OCI-LY1 (cell line): ENCODE results near the gene SPRED2.

Experiments
- H2AFZ ChIP-seq: fragments of 200-600 bp; sonication (generic), shearing (Covaris generic); 2 replicates; pipeline ENCODE4 v1.6.0; 2014; ENCODE audit warnings: antibody characterized with exemption, mild to moderate bottlenecking, low read length
- H3F3A ChIP-seq: fragments of 200-600 bp; sonication (generic), shearing (Covaris generic); 2 replicates; pipeline ENCODE4 v1.6.0; 2014; ENCODE audit warnings: mild to moderate bottlenecking, antibody characterized with exemption, low read length, moderate library complexity; ENCODE audit not compliant: insufficient read depth
- H3K27ac ChIP-seq: fragments of 200-600 bp; sonication (generic); 2 replicates; pipeline ENCODE4 v1.5.1; 2014; ENCODE audit warnings: low read length, mixed run types, mild to moderate bottlenecking, low read depth; ENCODE audit not compliant: poor library complexity, severe bottlenecking
- H3K27me3 ChIP-seq: fragments of 200-600 bp; sonication (generic); 2 replicates; pipeline ENCODE4 v1.6.0; 2014; ENCODE audit warnings: antibody characterized with exemption, mild to moderate bottlenecking, low read length, moderate library complexity; ENCODE audit not compliant: insufficient read depth
- H3K36me3 ChIP-seq: fragments of 200-600 bp; sonication (generic); 2 replicates; pipeline ENCODE4 v1.6.1; 2014; ENCODE audit warnings: mild to moderate bottlenecking, antibody characterized with exemption, low read length, moderate library complexity, mixed read lengths; ENCODE audit not compliant: insufficient read depth
- H3K4me1 ChIP-seq: fragments of 200-600 bp; sonication (generic); 2 replicates; pipeline ENCODE4 v1.5.1; 2014; ENCODE audit warnings: mild to moderate bottlenecking, low read length, moderate library complexity; ENCODE audit not compliant: insufficient read depth, severe bottlenecking
- H3K4me2 ChIP-seq: fragments of 200-600 bp; sonication (generic), shearing (Covaris generic); 2 replicates; pipeline ENCODE4 v1.6.1; 2014; ENCODE audit warnings: low read length
- H3K4me3 ChIP-seq: fragments of 200-600 bp; sonication (generic); 2 replicates; pipeline ENCODE4 v1.5.1; 2014; ENCODE audit warnings: low read length, low read depth, mild to moderate bottlenecking, mixed read lengths; ENCODE audit not compliant: poor library complexity, severe bottlenecking
- H3K79me2 ChIP-seq: fragments of 200-600 bp; shearing (Covaris generic); 2 replicates; pipeline ENCODE4 v1.6.1; 2016; ENCODE audit warnings: mixed run types, low read length, mixed read lengths; ENCODE audit not compliant: insufficient read depth
- H3K9ac ChIP-seq: fragments of 200-600 bp; sonication (generic), shearing (Covaris generic); 2 replicates; pipeline ENCODE4 v1.6.1; 2014; ENCODE audit warnings: mild to moderate bottlenecking, low read length, mixed read lengths
- H3K9me2 ChIP-seq: fragments of 200-600 bp; sonication (generic), shearing (Covaris generic); 2 replicates; pipeline ENCODE4 v1.6.1; 2014; ENCODE audit warnings: low read depth, mild to moderate bottlenecking, low read length, mixed read lengths
- H3K9me3 ChIP-seq: fragments of 200-600 bp; shearing (Covaris generic); 2 replicates; pipeline ENCODE4 v1.6.1; 2014; ENCODE audit warnings: low read length, mixed read lengths
- H4K20me1 ChIP-seq: fragments of 200-600 bp; sonication (generic), shearing (Covaris generic); 2 replicates; pipeline ENCODE4 v1.6.0; 2016; ENCODE audit warnings: mild to moderate bottlenecking, low read length; ENCODE audit not compliant: insufficient read depth
- CTCF ChIP-seq: fragments of 200-600 bp; sonication (generic), shearing (Covaris generic); IDR thresholded peaks from 2 replicates; pipeline ENCODE4 v1.5.1; 2017; ENCODE audit warnings: mild to moderate bottlenecking, antibody characterized with exemption, low read length, moderate library complexity, mixed read lengths
- EZH2 ChIP-seq: fragments of 200-600 bp; sonication (generic), shearing (Covaris generic); IDR thresholded peaks from 2 replicates; pipeline ENCODE4 v1.8.0; 2017; ENCODE audit warnings: borderline replicate concordance, mixed run types, mild to moderate bottlenecking, antibody characterized with exemption, low read length, moderate library complexity, mixed read lengths

SPRED2 gene

GRCh38 chr2:65478498-65479135, 46.2 kb upstream of the SPRED2 start:
- Histone ChIP-seq H3K4me2 (no peak overlapping the region), H3K36me3 (no peaks in the 10 kb centered on the region), H2AFZ (no peak overlapping the region), H3K4me1 (no peaks in the 10 kb centered on the region), H3F3A (no peaks in the 10 kb centered on the region), H3K9ac (no peak overlapping the region), H3K27me3 (no peaks in the 10 kb centered on the region; the same call in 1 of the 2 replicates), H3K27ac (no peak overlapping the region), H3K9me3 (peaks cover 11% of the 10 kb centered on the region), H4K20me1 (no peaks in the 10 kb centered on the region), H3K9me2 (no peaks in the 10 kb centered on the region), H3K4me3 (no peak overlapping the region), H3K79me2 (no peaks in the 10 kb centered on the region)
- TF ChIP-seq CTCF = no peak
- no peak for TF ChIP-seq EZH2

- Histone ChIP-seq H2AFZ (no peak overlapping the region), H3K4me3 (no peak overlapping the region)
- TF ChIP-seq EZH2 (no peak), CTCF (no peak)
Measured at GRCh38 chr2:65477590-65477989, 45.2 kb upstream of the SPRED2 start.

GRCh38 chr2:65476778-65477177, 44.4 kb upstream of the SPRED2 start:
- no peak overlapping the region for H3K4me2 ChIP-seq
- H4K20me1 ChIP-seq = no peaks in the 10 kb centered on the region
- peaks cover 11% of the 10 kb centered on the region for H3K9me3 ChIP-seq
- H3F3A ChIP-seq = no peaks in the 10 kb centered on the region
- H3K4me3 ChIP-seq = no peak overlapping the region
- no peaks in the 10 kb centered on the region; the same call in 1 of the 2 replicates for H3K27me3 ChIP-seq
- H3K9me2 ChIP-seq = no peaks in the 10 kb centered on the region
- H3K36me3 ChIP-seq = no peaks in the 10 kb centered on the region; the same call in 1 of the 2 replicates
- no peak overlapping the region for H3K27ac ChIP-seq
- no peaks in the 10 kb centered on the region for H3K79me2 ChIP-seq
- no peak overlapping the region for H2AFZ ChIP-seq
- H3K4me1 ChIP-seq = no peaks in the 10 kb centered on the region
- TF ChIP-seq CTCF = no peak
- no peak for TF ChIP-seq EZH2
- H3K9ac ChIP-seq = no peak overlapping the region

More at GRCh38 chr2:65477590-65477989, 45.2 kb upstream of the SPRED2 start:
- Histone ChIP-seq H3K27ac (no peak overlapping the region), H4K20me1 (no peaks in the 10 kb centered on the region), H3K9me2 (no peaks in the 10 kb centered on the region), H3F3A (no peaks in the 10 kb centered on the region), H3K9me3 (peaks cover 11% of the 10 kb centered on the region), H3K9ac (no peak overlapping the region), H3K36me3 (no peaks in the 10 kb centered on the region; the same call in 1 of the 2 replicates), H3K4me2 (no peak overlapping the region), H3K27me3 (no peaks in the 10 kb centered on the region; the same call in 1 of the 2 replicates), H3K79me2 (no peaks in the 10 kb centered on the region), H3K4me1 (no peaks in the 10 kb centered on the region)
